HepG2 (cell line): ENCODE measurements around the gene AHSG. TPM values are rescaled to one million over a fixed set of nuclear protein-coding genes. Genes with fewer than 3 reads are reported as not detected.

Source experiments
- ARID2 ChIP-seq: sonication (generic); formaldehyde crosslinking; IDR thresholded peaks from 2 replicates; pipeline ENCODE4 v1.8.1; 2022; ENCODE audit warnings: mild to moderate bottlenecking, missing genetic modification reagents, borderline replicate concordance
- DR1 ChIP-seq: sonication (generic); formaldehyde crosslinking; IDR thresholded peaks from 2 replicates; pipeline ENCODE4 v1.8.0; 2021; ENCODE audit warnings: mild to moderate bottlenecking, missing genetic modification reagents, inconsistent platforms
- FOXP4 ChIP-seq: sonication (generic); formaldehyde crosslinking; IDR thresholded peaks from 2 replicates; pipeline ENCODE4 v1.4.0; 2020; ENCODE audit warnings: missing genetic modification reagents
- HMGXB3 ChIP-seq: sonication (generic); formaldehyde crosslinking; IDR thresholded peaks from 2 replicates; pipeline ENCODE4 v1.4.0; 2020; ENCODE audit warnings: missing genetic modification reagents, borderline replicate concordance
- MLX ChIP-seq: IDR thresholded peaks from 2 replicates; pipeline ENCODE4 v1.6.1; 2016
- NR2F6 ChIP-seq, 2 experiments: IDR thresholded peaks; 2 replicates each; pipeline ENCODE4 v1.6.1; 2016; ENCODE audit warnings: antibody characterized with exemption in 1 of 2, mild to moderate bottlenecking in 1 of 2
- SALL1 ChIP-seq: sonication (generic); formaldehyde crosslinking; IDR thresholded peaks from 2 replicates; pipeline ENCODE4 v1.8.0; 2022; ENCODE audit warnings: mild to moderate bottlenecking, missing genetic modification reagents
- TEAD3 ChIP-seq: optimal IDR thresholded peaks from 2 replicates; pipeline ENCODE3; 2016; ENCODE audit warnings: borderline replicate concordance
- ZBTB42 ChIP-seq: sonication (generic); formaldehyde crosslinking; IDR thresholded peaks from 2 replicates; pipeline ENCODE4 v1.5.0; 2020; ENCODE audit warnings: mild to moderate bottlenecking, missing genetic modification reagents
- ZNF354B ChIP-seq: sonication (generic); formaldehyde crosslinking; IDR thresholded peaks from 2 replicates; pipeline ENCODE4 v1.8.0; 2022; ENCODE audit warnings: mild to moderate bottlenecking, missing genetic modification reagents
- ZNF512B ChIP-seq: sonication (generic); formaldehyde crosslinking; IDR thresholded peaks from 2 replicates; pipeline ENCODE4 v1.5.1; 2020; ENCODE audit warnings: missing genetic modification reagents, mild to moderate bottlenecking, borderline replicate concordance
- ZNF574 ChIP-seq: sonication (generic); formaldehyde crosslinking; IDR thresholded peaks from 2 replicates; pipeline ENCODE4 v1.4.0; 2020; ENCODE audit warnings: missing genetic modification reagents
- ZNF788 ChIP-seq: sonication (generic); formaldehyde crosslinking; IDR thresholded peaks from 2 replicates; pipeline ENCODE4 v1.5.0; 2020; ENCODE audit warnings: mild to moderate bottlenecking, missing genetic modification reagents, borderline replicate concordance
- polyA plus RNA-seq, 8 experiments: library from polyadenylated mRNA; depleted of rRNA in 3 of 8; stranded (reverse) in 7 of 8; unstranded in 1 of 8; fragments of >200 nt; fragmentation: Illumina TruSeq in 4 of 8; extraction: Trizol in 4 of 8; gene quantifications; 2 replicates each; pipeline versions ENCODE4 v1.2.1 to v1.2.3, GENCODE V29; 2011 to 2016; ENCODE audit warnings: low read depth in 4 of 8, missing spikeins in 1 of 8, mixed read lengths in 1 of 8; ENCODE audit not compliant: insufficient read depth in 1 of 8
- total RNA-seq, 5 experiments: library from RNA; depleted of rRNA; stranded (reverse); fragments of >200 nt; fragmentation: Illumina TruSeq; extraction: Trizol; gene quantifications; 2 replicates each; pipeline ENCODE4 v1.2.3, GENCODE V29; 2016; ENCODE audit warnings: low read depth in 1 of 5

The AHSG gene
- total and polyA plus RNA-seq, 2 of the 13 experiments (the other 11 are each of a cell fraction or from before 2014, with no cell fraction given), result 2,043 to 19,152 TPM

GRCh38 chr3:186614597-186615483 is 2.0 kb downstream of the AHSG start (continued):
- TF ChIP-seq ZNF788 (CRISPR knock-in tag) (0 out of 2 replicates have a peak, but pooled peaks have one; percentile 32), SALL1 (peak; percentile 64), ZBTB42 (no peak), ZNF574 (CRISPR knock-in tag) (peak; percentile 58), ARID2 (CRISPR knock-in tag) (0 out of 2 replicates have a peak, but pooled peaks have one; percentile 11), TEAD3 (peak; percentile 75), HMGXB3 (CRISPR knock-in tag) (no peak; the same call in 1 of the 2 replicates), ZNF354B (CRISPR knock-in tag) (peak; percentile 85; the same call in 1 of the 2 replicates), ZNF512B (CRISPR knock-in tag) (0 out of 2 replicates have a peak, but pooled peaks have one; percentile 35), MLX (CRISPR knock-in tag) (peak; percentile 18; the same call in 1 of the 2 replicates), NR2F6 (IDR thresholded peaks at IDR 0.05) (0 out of 2 replicates have a peak, but pooled peaks have one; percentile 14), NR2F6 (CRISPR knock-in tag; IDR thresholded peaks at IDR 0.05) (peak; percentile 34; the same call in 1 of the 2 replicates), DR1 (CRISPR knock-in tag) (no peak), FOXP4 (peak; percentile 3; the same call in 1 of the 2 replicates)
